Fibroblast of the aortic adventitia (primary cell): Measurements from ENCODE around the gene MFSD6L. TPM values are rescaled to one million over a fixed set of nuclear protein-coding genes. Genes with fewer than 3 reads are reported as not detected.
"Not testable (repeated sequence)": the region's sequence is repeated elsewhere in the genome, so short reads cannot be mapped to it uniquely, and the experiment has no call there.

Experiments used
- DNase-seq: peaks from one replicate; pipeline ENCODE4 v3.0.0-alpha.2; 2010; ENCODE audit warnings: low read depth
- H3K4me3 ChIP-seq: 2 replicates; pipeline ENCODE4 v1.5.1; 2011; ENCODE audit warnings: low read depth, mild to moderate bottlenecking, control low read depth, low read length, moderate library complexity
- CTCF ChIP-seq: IDR thresholded peaks from 2 replicates; pipeline ENCODE4 v1.5.1; 2011; ENCODE audit warnings: mild to moderate bottlenecking, low read length, control low read depth, inconsistent platforms; ENCODE audit not compliant: insufficient read depth
- total RNA-seq: library from RNA; depleted of rRNA; stranded (reverse); fragments of >200 nt; gene quantifications from 2 replicates; pipeline ENCODE4 v1.2.3, GENCODE V29; 2012; ENCODE audit warnings: low replicate concordance

The MFSD6L gene
- total RNA-seq, 1 donor = not detected

DNA sequence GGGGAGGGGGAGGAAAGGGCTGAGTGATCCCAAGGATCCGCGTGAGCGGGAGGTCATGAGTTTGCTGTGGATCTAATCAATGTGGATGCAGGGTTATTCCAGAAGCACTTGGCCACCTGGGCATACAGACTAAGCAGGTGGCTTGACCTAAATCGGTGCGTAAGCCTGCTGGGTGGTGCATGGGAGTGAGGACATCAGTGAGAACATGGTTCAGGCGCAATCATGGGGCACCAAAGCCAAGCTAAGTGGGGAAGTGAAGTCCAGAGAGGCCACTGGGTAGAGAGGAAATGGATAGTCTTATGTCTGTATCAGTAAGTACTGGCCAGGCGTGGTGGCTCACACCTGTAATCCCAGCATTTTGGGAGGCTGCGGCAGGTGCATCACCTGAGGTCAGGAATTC, 18.9 kb upstream of the MFSD6L start:
- no peak for TF ChIP-seq CTCF

GRCh38 chr17:8806926-8807550, 7.9 kb upstream of the MFSD6L start:
- TF ChIP-seq CTCF = no peak
- H3K4me3 ChIP-seq = no peak overlapping the region
- DNase-seq = no peak

More for the DNA sequence above, 18.9 kb upstream of the MFSD6L start:
- no peak for DNase-seq
- no peak overlapping the region for H3K4me3 ChIP-seq

DNA sequence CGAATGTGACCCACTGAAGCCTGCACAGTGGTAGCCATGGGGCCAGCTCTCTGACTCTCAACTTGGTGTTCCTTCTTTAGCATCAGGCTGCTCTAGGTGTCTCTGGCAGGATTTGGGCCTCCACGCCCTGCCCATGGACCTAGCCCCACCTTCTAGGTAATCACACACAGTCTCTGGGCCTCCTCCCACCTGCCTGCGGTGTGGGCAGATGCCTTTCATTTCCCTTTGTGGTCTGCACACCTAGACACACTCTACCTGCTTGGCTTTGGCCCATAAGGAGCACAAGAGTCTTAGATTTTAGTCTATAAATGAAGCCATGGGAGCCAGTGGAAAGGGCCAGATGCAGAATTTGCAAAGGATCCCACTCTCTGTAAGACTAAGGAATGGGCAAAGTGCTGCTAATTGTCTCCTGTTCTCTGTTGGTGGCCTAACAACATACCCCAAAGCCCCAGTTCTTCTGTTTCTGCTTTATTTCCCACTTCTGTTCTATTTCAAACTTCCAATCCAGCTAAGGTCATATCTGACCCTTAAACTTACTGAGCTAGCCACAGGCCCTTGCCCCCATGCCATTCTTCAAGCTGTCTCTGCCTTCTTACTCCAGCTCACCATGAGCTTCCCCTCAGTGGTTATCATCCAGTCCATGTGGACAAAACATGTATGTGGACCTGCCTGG, 7.2 kb upstream of the MFSD6L start:
- no peak for DNase-seq
- no peak for TF ChIP-seq CTCF
- H3K4me3 ChIP-seq = no peak overlapping the region

GRCh38 chr17:8805396-8805795, 6.2 kb upstream of the MFSD6L start:
- DNase-seq, H3K4me3 ChIP-seq: not testable (repeated sequence)

DNA sequence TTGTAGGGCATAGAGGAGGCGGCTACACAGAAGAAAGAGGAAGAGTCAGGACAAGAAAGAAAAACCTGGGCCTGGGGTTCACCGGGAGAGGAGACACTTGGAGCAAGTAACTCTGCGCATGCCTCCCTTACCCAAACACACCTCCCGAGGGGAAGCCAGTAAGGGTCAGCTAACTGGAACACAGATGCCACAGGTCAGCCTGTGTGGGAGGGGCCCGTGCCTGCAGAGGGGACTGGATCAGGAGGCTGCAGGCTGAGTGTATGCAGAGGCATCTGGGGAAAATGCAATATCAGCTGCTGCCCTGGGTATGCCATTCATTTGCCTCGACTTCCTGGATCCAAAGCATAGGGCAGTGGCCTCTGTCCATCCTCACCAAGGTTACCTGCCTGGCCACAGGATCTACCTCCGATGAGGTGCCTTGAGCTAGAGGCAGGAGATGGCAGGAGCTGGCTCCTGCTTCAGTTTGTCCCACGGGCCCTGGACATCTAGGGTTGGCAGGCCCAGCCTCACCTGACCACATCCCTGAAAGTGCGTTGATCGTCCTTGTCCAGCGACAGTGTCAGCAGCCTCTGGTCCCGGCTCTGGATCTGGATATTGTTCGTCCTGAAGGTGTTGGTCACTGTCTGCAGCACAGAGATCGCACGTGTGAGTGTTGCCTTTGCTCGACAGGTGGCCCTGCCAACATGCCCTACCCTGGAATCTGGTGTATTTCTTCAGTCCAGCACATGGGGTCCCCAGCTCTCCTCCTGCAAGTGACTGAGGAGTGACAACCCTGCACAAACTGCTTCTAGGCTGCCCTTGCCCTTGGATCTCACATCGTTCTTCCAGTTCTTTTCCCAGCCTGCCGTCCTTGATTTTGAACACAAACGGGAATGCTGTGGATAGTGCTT, 4.6 kb upstream of the MFSD6L start:
- no peak for DNase-seq
- TF ChIP-seq CTCF = no peak
- no peak overlapping the region for H3K4me3 ChIP-seq

- H3K4me3 ChIP-seq = no peak overlapping the region
- no peak for TF ChIP-seq CTCF
- DNase-seq = no peak
Observed at GRCh38 chr17:8801135-8801840, 2.1 kb upstream of the MFSD6L start.
